IPS-15b (cell line): ENCODE measurements around the gene VAV2.

ENCODE experiments used
- H3K27me3 ChIP-seq: one replicate; pipeline ENCODE4 v1.6.1; 2013; ENCODE audit warnings: low read length; ENCODE audit not compliant: control insufficient read depth, insufficient read depth
- H3K36me3 ChIP-seq: one replicate; pipeline ENCODE4 v1.6.1; 2013; ENCODE audit warnings: low read length; ENCODE audit not compliant: control insufficient read depth, insufficient read depth
- H3K4me1 ChIP-seq: one replicate; pipeline ENCODE4 v1.6.1; 2013; ENCODE audit warnings: mild to moderate bottlenecking, low read length; ENCODE audit not compliant: control insufficient read depth, insufficient read depth
- H3K4me3 ChIP-seq: one replicate; pipeline ENCODE4 v1.5.1; 2013; ENCODE audit warnings: low read depth, low read length
- H3K9ac ChIP-seq: one replicate; pipeline ENCODE4 v1.6.1; 2013; ENCODE audit warnings: low read depth, mild to moderate bottlenecking, low read length
- H3K9me3 ChIP-seq: one replicate; pipeline ENCODE4 v1.6.1; 2013; ENCODE audit warnings: mild to moderate bottlenecking, low read length; ENCODE audit not compliant: control insufficient read depth, insufficient read depth

VAV2 gene

DNA sequence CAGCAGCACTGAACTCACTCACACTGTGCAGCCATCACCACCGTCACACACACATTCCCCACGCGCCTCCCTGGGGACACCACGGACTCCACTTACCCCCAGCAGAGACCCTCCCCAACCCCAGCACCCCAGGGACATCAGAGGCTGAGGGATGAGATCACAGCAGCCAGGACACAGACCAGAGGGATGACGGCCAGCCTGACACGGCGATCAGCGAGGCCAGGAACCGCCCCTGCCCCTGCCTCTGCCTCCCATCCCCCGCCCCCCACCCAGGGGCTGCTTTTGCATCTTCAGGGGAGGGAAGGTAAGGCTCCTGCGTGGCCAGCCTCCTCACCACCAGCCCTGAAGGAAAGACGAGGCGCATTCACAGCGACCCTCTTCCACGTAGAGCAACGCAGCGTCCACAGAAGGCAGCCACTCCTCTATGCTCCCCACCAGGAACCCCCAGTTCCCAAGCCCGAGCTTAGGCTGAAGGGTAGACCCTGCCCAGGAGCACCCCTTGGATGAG, 104.5 kb downstream of the VAV2 start:
- peaks cover 2% of the 10 kb centered on the region for H3K4me1 ChIP-seq
- H3K9ac ChIP-seq = peak overlapping the region; percentile 13

DNA sequence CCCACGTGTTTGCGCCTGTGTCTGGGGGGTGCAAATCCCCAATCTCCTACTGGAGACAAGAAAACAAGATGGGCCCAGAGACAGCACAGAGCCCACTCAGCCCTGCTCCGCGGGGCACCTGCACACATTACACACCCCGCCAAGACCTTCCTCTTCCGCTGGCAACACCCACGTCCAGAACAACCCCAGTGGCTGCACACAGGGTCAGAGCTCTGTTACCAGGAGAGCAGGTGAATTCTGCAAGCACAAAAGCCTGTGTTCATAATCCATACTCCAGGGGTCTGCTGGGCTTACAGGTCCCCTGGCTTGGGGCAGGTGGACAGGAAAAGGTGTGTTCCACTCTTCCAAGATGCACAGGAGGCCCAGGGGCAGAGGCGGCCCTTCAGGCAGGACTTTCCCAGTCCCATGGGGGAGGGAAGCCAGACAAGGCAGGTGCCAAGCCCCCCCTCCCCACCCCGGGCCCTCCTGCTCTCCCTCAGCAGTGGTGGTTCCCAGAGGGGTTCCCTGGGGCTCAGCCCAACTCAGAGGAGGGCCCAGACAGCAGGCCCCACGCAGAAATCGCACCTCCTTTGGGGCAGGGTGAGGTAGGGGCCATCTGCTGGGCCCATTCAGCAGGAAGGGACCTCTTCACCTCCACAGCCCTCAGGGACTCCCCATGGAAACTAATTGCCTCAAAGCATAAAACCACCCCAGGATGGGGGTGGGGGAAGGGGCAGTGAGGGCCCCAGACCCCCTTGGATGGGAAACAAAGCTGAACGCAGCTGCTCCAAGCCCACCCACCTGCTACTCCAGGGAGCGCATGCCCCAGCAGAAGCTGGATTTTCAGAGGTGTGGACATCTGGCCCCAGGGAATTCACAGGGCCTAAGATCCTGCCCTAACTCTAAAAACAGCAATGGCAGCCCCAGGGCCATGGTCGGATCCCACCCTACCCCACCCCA, 105.3 kb downstream of the VAV2 start:
- H3K27me3 ChIP-seq = no peaks in the 10 kb centered on the region
- H3K4me1 ChIP-seq = peaks cover 2% of the 10 kb centered on the region
- H3K36me3 ChIP-seq = no peaks in the 10 kb centered on the region
- H3K4me3 ChIP-seq = no peak overlapping the region
- H3K9ac ChIP-seq = no peak overlapping the region
- no peaks in the 10 kb centered on the region for H3K9me3 ChIP-seq

More for the DNA sequence above, 104.5 kb downstream of the VAV2 start:
- no peaks in the 10 kb centered on the region for H3K9me3 ChIP-seq
- no peaks in the 10 kb centered on the region for H3K36me3 ChIP-seq
- no peaks in the 10 kb centered on the region for H3K27me3 ChIP-seq
- no peak overlapping the region for H3K4me3 ChIP-seq

DNA sequence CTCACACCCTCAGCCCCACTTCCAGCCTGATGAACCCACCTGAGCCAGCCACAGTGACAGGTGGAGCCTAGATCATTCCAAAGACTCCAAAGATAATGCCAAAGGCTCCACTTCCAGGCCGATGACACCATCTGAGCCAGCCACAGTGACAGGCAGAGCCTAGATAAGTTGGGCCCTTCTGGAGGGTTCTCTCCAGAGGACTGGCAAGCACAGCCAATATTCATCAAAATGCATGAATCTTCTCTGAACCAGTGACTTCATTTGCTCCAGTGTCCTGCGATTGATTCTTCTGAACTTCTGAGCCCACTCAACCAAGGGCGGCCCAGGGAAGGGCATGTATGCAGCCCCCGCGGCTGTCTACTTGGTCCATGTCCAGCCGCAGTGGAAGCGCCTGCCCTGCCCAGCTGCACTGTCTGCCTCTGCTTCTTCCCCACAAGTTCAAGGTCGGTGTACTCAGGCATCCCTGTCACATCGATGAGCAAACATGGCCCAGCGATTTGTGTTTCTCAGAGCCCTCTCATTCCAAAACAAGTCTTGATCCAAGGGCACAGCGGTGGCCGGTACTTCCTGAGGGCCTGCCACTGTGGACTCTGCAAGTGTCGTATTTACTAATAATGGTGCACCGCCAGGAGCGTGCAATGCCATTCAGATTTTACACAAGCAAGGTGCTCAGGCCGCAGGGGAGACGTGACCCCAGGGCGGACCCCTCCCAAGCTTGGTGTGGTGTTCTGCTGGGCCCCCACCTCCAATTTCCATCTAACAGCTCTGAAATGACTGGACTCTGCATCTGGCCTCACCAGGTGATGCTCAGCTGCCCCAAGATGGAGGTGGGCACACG, 107.0 kb downstream of the VAV2 start:
- Histone ChIP-seq H3K4me3 (no peak overlapping the region), H3K9ac (no peak overlapping the region), H3K36me3 (peaks cover 3% of the 10 kb centered on the region), H3K4me1 (peaks cover 2% of the 10 kb centered on the region), H3K27me3 (no peaks in the 10 kb centered on the region), H3K9me3 (no peaks in the 10 kb centered on the region)

GRCh38 chr9:133882849-133883755, 109.0 kb downstream of the VAV2 start:
- no peaks in the 10 kb centered on the region for H3K4me1 ChIP-seq
- H3K4me3 ChIP-seq = no peak overlapping the region
- no peak overlapping the region for H3K9ac ChIP-seq
- no peaks in the 10 kb centered on the region for H3K27me3 ChIP-seq
- H3K9me3 ChIP-seq = no peaks in the 10 kb centered on the region
- peaks cover 3% of the 10 kb centered on the region for H3K36me3 ChIP-seq

- H3K9ac ChIP-seq = peak overlapping the region; percentile 37
- H3K9me3 ChIP-seq = no peaks in the 10 kb centered on the region
- H3K4me1 ChIP-seq = no peaks in the 10 kb centered on the region
Measured at GRCh38 chr9:133881671-133882381, 110.3 kb downstream of the VAV2 start.

GRCh38 chr9:133880851-133881661, 111.1 kb downstream of the VAV2 start:
- Histone ChIP-seq H3K4me3 (no peak overlapping the region), H3K9ac (peak overlapping the region; percentile 37), H3K36me3 (peaks cover 3% of the 10 kb centered on the region), H3K27me3 (no peaks in the 10 kb centered on the region), H3K4me1 (no peaks in the 10 kb centered on the region), H3K9me3 (no peaks in the 10 kb centered on the region)

More at GRCh38 chr9:133881671-133882381, 110.3 kb downstream of the VAV2 start:
- H3K36me3 ChIP-seq = peaks cover 3% of the 10 kb centered on the region
- H3K27me3 ChIP-seq = no peaks in the 10 kb centered on the region
- H3K4me3 ChIP-seq = no peak overlapping the region

DNA sequence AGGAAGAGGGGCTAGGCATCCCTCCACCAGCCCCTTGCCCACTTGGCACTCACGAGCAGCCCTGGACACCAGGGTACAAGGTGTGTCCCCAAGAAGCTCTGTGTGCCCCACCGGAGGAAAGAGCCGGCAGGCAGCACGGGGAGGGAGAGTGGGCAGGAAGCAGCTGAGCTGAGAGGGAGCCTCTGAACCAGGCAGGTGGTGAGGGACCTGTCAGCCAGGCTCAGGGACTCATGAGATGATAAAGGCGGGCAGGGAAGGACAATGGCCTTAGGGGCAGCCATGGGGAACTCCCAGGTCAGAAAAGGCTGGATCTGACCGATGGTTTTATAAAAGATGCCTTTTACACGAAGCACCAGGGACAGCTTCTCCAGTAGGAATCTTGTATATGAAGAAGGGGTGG, 112.0 kb downstream of the VAV2 start:
- H3K36me3 ChIP-seq = peaks cover 7% of the 10 kb centered on the region
- no peaks in the 10 kb centered on the region for H3K9me3 ChIP-seq
- no peak overlapping the region for H3K4me3 ChIP-seq
- H3K4me1 ChIP-seq = no peaks in the 10 kb centered on the region
- no peak overlapping the region for H3K9ac ChIP-seq
- no peaks in the 10 kb centered on the region for H3K27me3 ChIP-seq

GRCh38 chr9:133879615-133880014, 112.5 kb downstream of the VAV2 start:
- H3K27me3 ChIP-seq = no peaks in the 10 kb centered on the region
- no peaks in the 10 kb centered on the region for H3K9me3 ChIP-seq
- H3K36me3 ChIP-seq = peaks cover 7% of the 10 kb centered on the region
- no peak overlapping the region for H3K9ac ChIP-seq
- H3K4me3 ChIP-seq = no peak overlapping the region
- no peaks in the 10 kb centered on the region for H3K4me1 ChIP-seq

DNA sequence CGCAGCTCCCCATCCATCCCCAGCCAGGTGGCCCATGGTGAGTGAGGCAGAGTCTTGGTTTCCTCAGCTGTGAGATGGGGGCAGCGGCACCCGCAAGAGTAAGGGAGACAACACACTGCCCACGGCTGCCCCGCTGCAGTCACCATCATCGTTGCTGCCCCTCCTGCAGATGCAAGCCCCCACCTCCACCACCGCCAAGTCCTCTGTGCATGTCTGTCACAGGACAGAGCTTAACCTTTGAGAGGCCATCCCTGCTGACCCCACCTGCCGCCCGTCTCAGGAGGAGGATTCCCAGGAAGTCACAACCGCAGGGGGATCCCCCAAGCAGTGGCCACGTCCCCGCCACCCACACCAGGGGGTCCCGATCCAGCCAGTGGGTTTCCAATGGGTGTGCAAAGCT, 113.7 kb downstream of the VAV2 start:
- no peaks in the 10 kb centered on the region for H3K4me1 ChIP-seq
- peak overlapping the region; percentile 47 for H3K9ac ChIP-seq
- no peaks in the 10 kb centered on the region for H3K27me3 ChIP-seq

DNA sequence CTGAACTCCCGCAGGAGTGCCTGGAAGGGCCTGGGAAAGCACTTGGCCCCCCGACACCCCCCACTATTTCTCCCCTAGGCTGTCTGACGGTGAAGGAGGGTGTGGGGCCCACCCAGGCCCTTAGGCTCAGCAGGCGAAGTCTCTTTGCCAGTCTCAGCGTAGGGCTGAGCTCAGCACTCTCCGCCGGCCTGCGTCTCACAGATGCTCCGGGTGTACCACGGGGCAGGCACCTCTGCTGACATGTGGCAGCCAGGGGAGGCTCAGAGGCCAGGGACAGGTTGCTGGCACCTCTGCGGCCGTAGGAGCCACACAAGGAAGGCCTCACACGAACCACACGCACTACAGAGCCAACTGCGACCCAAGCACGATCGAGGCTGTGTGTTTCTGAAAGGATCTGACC, 114.2 kb downstream of the VAV2 start:
- no peaks in the 10 kb centered on the region for H3K27me3 ChIP-seq
- no peaks in the 10 kb centered on the region for H3K9me3 ChIP-seq
- H3K9ac ChIP-seq = peak overlapping the region; percentile 47
- H3K36me3 ChIP-seq = peaks cover 7% of the 10 kb centered on the region
- no peaks in the 10 kb centered on the region for H3K4me1 ChIP-seq
- H3K4me3 ChIP-seq = no peak overlapping the region

More for the DNA sequence above, 113.7 kb downstream of the VAV2 start:
- no peak overlapping the region for H3K4me3 ChIP-seq
- peaks cover 7% of the 10 kb centered on the region for H3K36me3 ChIP-seq
- no peaks in the 10 kb centered on the region for H3K9me3 ChIP-seq
